GM18951 (cell line): ENCODE data around the gene ADAM23.

Source experiments
- POLR2A ChIP-seq: IDR thresholded peaks from 4 replicates; pipeline ENCODE4 v1.6.1; 2011; ENCODE audit warnings: mild to moderate bottlenecking; ENCODE audit not compliant: insufficient read length, insufficient read depth; ENCODE audit errors: extremely low read depth
- in situ Hi-C: fragments of 300-500 bp; cut with MboI; formaldehyde crosslinking; loops from one replicate; pipeline ENCODE4 v1.12.0; 2022; ENCODE audit warnings: low sequenced_read_pairs, mixed read lengths, inconsistent platforms; ENCODE audit not compliant: unreplicated experiment

Gene ADAM23

DNA sequence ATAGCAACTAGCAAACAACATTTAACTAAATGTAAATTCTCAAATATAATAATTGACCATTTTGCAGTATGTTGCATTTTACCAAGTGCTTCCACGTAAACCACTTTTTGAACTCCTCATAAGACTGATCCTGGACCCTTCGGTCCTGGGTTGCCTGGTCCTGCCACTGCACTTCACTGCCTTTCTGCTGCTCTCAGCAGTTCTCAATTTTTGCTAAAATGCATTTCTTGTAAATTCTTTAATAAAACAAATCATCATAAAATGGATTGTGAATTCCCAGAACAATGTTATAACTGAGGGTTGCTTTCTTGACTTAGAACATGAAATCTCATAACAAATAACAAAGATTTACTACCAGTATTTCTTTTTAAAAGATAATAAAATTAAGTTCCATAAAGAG is 12.9 kb upstream of the ADAM23 start:
- TF ChIP-seq POLR2A, result no peak
- in situ Hi-C loops, result no loop called here

DNA sequence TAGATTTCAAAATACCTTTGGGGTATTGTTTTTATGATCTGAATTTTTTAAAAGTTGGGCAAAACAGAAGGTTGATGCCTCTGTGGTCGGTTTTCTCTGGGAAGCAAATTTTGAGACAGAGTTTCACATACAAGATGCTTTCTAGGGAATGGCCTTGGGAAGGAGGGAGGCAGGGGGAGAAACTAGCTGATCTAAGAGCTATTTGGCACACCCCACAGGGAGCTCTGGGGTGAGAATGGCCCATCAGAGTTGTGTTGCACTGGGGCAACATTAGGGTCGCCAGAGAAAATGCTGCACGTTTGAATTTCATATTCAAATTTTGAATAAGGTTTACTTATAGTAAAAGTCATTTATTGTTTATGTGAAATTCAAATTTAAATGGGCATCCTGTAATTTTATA is 11.9 kb upstream of the ADAM23 start:
- in situ Hi-C loops, result no loop called here

DNA sequence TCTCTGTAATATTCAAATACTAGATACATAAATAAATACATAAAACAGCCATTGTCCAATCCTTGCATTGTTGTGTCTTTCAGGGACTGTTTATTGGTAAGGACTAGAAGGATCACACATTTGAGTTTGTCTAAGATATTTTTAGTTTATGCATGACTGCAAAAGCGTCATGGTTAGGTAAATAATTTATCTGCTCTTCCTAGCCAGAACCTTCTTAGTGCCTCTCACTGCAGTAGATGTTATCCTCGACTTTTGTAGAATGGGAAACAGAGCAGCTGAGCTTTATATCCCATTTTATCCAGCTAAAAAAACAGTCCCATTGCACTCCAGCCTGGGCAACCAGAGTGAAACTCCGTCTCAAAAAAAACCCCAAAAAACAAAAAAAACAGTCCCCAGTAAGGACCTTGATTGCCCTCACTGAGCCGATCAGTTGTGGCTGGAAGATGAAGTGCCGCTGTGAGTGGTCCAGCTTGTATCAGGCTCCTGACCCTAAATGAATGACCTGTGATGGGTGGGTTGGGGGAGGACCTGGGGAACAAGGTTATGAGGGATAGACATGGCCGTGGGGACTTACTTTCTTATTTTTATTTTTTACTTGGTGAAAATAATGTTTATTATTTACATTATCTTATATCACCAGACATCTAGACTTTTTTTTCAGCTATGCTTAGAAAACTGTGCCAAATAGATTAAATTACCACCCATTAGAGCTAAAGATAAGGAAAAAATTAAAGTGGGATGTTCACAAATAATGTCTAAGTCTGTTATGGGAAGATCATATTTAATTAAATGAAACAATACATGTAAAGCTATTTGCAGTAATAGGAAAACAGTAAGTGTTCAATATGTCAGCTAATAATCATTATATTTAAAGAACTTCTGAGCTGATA is 10.9 kb upstream of the ADAM23 start:
- in situ Hi-C loops, result no loop called here
- no peak for TF ChIP-seq POLR2A

More for the DNA sequence above, 11.9 kb upstream of the ADAM23 start:
- no peak for TF ChIP-seq POLR2A

DNA sequence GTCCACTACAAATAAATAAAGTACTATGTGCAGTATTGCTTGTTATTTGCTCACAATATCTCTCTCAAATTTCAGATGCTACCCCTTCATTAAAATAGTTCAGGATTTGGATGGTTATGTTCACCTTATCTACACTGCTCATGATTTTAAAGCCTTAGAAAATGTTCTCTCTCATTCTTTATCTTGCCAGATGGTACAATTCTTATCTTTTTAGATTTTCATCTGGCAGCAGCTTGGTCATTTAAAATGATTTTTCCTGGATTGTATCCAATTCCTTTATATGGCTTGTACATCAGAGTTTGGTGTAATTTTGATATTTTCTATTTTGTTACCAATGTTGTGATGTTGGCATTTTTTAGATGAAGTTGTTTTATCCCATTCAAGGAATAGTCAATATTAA is 10.1 kb upstream of the ADAM23 start:
- in situ Hi-C loops, result no loop called here
- TF ChIP-seq POLR2A, result no peak

DNA sequence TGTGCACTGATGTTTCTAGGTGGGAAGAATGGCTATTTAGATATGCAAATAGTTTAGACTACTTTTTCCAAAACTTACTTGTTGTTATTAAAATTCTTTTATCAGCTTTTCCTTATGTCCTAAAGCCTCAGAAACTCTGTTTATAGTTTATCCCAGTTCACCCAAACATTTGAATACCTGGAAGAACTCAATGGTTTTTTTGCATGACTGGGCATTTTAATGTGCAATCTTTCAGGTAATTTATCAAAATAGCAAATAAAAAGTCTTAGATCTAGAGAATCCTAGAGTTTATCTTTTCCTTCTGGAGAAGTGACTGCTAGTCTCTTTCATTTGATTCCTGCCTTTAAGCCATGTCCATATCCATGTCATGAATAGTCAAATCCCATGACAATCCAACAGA is 9.6 kb upstream of the ADAM23 start:
- TF ChIP-seq POLR2A, result no peak
- in situ Hi-C loops, result no loop called here

DNA sequence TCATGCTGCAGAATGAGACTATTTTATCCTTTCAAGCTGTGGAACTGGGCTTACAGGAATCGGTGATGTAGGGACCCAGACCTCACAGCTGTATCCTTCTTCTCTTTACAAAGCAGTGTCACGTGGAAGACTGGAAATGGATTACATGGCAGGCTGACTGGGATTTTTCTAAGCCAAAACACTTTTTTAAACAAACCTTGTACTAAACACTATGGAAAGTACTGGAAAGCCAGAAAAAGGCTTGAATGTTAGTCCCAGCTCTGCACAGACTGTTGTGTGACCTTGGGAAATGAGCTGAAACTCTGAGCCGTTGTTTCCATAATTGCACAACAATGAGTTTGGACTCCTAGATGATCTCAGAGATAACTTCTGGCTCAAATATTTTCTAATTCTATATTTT is 7.6 kb upstream of the ADAM23 start:
- in situ Hi-C loops, result no loop called here
- no peak for TF ChIP-seq POLR2A

DNA sequence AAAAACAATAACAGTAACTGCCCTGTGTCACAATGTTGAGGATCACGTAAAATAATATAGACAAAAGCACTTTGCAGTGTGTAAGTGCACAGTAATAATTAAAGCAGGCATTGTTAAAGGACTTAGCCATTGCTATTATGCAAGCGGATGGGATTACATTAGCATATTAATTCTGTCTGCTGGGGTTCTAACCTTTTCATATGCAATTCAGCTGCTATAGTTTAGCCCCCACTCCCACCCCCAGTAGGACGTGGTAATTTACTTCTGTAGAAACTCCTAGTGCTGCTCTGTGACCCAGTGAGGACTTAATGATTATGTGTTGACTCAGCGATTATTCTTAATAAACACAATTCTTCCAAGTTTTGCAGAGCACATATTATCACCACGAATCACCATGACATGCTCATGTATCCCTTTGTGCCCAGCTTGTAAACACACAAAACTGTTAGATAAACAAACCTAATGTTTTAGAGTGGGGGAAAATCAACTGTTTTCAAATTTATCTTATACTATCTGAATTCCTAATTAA is 5.1 kb upstream of the ADAM23 start:
- TF ChIP-seq POLR2A, result no peak
- in situ Hi-C loops, result no loop called here

DNA sequence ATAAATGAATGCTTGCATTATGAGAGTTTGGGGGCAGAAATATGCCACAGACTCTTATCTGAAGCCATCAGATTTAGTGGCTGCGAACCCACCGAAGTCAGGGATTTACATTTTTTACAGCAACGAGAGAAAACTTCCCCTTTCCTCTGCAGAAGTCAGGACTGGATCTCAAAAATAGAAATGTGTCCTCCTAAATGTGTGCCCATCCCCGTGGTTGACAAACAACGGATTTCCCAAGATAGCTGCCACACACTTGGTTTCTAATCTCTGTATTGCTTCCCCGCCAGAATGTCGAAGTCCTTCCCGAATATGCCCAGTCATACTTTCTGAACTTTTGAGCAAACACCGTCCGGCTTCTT is 879 bp upstream of the ADAM23 start:
- in situ Hi-C loops, result no loop called here
- TF ChIP-seq POLR2A, result no peak

DNA sequence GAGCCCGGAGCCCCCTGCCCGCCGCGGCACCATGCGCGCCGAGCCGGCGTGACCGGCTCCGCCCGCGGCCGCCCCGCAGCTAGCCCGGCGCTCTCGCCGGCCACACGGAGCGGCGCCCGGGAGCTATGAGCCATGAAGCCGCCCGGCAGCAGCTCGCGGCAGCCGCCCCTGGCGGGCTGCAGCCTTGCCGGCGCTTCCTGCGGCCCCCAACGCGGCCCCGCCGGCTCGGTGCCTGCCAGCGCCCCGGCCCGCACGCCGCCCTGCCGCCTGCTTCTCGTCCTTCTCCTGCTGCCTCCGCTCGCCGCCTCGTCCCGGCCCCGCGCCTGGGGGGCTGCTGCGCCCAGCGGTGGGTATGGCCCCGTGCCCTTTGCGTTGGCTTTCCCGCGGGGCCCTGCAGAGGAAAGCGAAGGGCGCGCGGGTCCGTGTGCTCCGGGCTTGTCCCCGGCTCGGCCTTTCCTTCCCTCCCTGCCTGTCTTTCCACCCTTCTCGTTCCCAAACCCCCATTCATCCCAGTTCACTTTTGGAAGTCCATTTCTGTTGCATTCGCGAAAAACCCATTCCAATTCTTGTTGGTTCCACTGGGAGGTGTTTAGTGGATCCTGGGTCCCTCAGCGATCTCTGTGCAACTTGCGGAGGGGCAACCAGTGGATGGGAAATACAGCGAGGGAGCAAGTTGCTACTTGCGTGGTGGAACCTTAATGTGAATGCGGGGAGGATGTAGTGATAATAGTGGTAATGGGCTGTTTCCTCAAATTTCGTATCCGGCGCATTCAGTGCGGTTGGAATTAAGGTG is 599 bp downstream of the ADAM23 start:
- in situ Hi-C loops, result no loop called here
- no peak for TF ChIP-seq POLR2A

DNA sequence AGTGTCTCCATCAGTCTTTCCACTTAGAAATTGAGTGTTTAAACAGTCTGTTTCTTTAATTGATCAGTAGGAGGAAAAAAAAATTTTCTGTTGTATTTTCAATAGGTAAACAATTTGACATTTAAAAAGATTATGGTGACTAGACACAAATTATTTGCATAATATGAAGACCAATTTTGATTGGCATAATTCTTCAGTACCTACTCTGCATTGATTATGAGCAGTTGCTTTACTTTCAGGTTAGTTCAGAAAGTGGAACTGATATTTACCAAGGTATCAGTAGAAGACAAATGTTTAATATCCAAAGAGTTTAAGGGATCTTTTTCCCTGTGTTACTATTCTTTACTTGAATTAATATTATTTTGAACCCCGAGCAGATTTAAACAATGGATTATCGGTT is 2.6 kb downstream of the ADAM23 start:
- TF ChIP-seq POLR2A, result no peak
- in situ Hi-C loops, result no loop called here

DNA sequence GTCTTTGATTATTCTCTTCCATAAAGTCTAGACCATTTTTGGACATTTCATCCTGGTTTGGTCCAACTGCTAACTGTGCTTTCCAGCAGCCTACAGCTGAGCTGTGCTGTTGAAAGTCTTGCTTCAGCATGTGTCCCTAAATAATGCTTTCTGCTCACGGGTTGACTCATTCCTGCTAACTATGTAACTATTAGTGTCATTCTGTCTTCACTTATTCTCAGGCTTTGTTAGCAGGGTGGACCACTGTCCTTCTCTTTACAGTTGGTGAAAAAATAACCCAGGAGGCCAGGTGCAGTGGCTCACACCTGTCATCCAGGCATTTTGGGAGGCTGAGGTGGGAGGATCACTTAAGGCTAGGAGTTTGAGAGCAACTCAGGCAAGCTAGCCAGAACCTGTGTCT is 8.9 kb downstream of the ADAM23 start:
- in situ Hi-C loops, result no loop called here
- no peak for TF ChIP-seq POLR2A

DNA sequence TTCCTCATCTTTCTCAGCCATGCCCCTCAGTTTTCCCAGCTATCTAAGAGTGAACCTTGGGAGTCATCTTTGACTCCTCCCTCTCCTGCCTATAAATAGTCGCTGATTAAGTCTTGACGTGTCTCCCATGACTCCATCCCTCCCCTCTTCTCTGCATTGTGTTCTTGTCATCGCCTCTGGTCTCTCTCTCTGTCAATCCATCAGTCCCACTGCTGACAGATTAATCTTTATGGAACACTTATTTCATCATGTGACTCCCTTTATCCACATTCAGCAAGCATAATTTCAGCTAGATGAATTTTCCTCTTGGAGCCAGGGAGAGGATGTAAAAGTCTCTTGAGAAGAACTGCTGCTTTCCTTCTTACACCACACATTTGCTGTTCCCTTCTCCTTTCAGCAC is 9.4 kb downstream of the ADAM23 start:
- TF ChIP-seq POLR2A, result no peak
- in situ Hi-C loops, result no loop called here

DNA sequence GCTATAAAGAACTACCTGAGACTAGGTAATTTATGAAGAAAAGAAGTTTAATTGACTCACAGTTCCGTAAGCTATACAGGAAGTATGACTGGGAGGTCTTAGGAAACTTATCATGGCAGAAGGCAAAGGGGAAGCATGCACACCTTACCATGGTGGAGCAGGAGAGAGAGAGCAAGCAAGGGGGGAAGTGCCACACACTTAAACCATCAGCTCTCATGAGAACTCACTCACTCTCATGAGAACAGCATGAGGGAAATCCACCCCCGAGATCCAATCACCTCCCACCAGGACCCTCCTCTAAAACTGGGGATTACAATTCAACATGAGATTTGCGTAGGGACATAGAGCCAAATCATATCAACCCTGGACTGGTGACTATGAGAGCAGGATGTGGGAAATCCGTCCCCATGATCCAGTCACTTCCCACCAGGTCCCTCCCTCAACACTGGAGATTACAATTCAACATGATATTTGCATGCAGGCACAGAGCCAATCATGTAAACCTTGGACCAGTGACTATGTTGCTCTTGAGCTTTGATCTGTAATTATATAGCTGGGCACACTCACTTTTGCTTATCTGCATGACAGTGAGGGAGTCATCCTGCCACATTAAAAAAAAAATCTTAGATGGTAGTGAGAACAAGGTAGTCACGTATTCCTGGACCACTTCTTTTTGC is 12.9 kb downstream of the ADAM23 start:
- no peak for TF ChIP-seq POLR2A
- in situ Hi-C loops, result no loop called here
